Esophagus muscularis mucosa (tissue), 3 donors: ENCODE results near the gene RNF125.

ENCODE experiments used
- EP300 ChIP-seq: sonication (generic); formaldehyde crosslinking; IDR thresholded peaks from one replicate; pipeline ENCODE4 v1.6.1; 2017; ENCODE audit warnings: antibody characterized with exemption
- TF ChIP-seq, protein P1 (sequence below), 3 experiments: fragments of 200-600 bp in 2 of 3; fragments of 450-650 bp in 1 of 3; sonication (generic) in 2 of 3; IDR thresholded peaks; one replicate each; pipeline ENCODE4 v1.5.1; 2017 to 2019; ENCODE audit warnings: antibody characterized with exemption in 3 of 3, mild to moderate bottlenecking in 2 of 3, moderate library complexity in 1 of 3

- TF ChIP-seq, protein P1, sequence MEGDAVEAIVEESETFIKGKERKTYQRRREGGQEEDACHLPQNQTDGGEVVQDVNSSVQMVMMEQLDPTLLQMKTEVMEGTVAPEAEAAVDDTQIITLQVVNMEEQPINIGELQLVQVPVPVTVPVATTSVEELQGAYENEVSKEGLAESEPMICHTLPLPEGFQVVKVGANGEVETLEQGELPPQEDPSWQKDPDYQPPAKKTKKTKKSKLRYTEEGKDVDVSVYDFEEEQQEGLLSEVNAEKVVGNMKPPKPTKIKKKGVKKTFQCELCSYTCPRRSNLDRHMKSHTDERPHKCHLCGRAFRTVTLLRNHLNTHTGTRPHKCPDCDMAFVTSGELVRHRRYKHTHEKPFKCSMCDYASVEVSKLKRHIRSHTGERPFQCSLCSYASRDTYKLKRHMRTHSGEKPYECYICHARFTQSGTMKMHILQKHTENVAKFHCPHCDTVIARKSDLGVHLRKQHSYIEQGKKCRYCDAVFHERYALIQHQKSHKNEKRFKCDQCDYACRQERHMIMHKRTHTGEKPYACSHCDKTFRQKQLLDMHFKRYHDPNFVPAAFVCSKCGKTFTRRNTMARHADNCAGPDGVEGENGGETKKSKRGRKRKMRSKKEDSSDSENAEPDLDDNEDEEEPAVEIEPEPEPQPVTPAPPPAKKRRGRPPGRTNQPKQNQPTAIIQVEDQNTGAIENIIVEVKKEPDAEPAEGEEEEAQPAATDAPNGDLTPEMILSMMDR (IDR thresholded peaks at IDR 0.05) = no peak
- no peak for TF ChIP-seq EP300
Measured at GRCh38 chr18:32037616-32038015, 19.0 kb downstream of the RNF125 start.
